HG03064 (cell line): ENCODE measurements around the gene STK38L.
A peak's percentile ranks its signal among the peaks of the same experiment; 100 is the strongest.

Source experiments
- ATAC-seq: cut with Tn5 transposase; IDR thresholded peaks from one replicate; pipeline ENCODE4 v1.9.1; 2021; ENCODE audit warnings: low read depth; ENCODE audit not compliant: unreplicated experiment

STK38L gene

GRCh38 chr12:27305673-27306456, 61.8 kb downstream of the STK38L start:
- ATAC-seq = no peak

- ATAC-seq = no peak
Measured at GRCh38 chr12:27309293-27309994, 65.4 kb downstream of the STK38L start.

- ATAC-seq = no peak
Measured at GRCh38 chr12:27309995-27310315, 65.9 kb downstream of the STK38L start.

GRCh38 chr12:27316947-27317346, 72.9 kb downstream of the STK38L start:
- no peak for ATAC-seq

- no peak for ATAC-seq
Measured at GRCh38 chr12:27319409-27319808, 75.3 kb downstream of the STK38L start.

GRCh38 chr12:27319848-27320247, 75.8 kb downstream of the STK38L start:
- ATAC-seq = no peak

GRCh38 chr12:27324530-27324929, 80.4 kb downstream of the STK38L start:
- ATAC-seq = no peak

- no peak for ATAC-seq
Measured at GRCh38 chr12:27330846-27331245, 86.8 kb downstream of the STK38L start.

GRCh38 chr12:27331291-27331926, 87.3 kb downstream of the STK38L start:
- ATAC-seq = no peak

GRCh38 chr12:27331927-27332324, 87.8 kb downstream of the STK38L start:
- ATAC-seq = no peak

- no peak for ATAC-seq
Measured at GRCh38 chr12:27332407-27332713, 88.3 kb downstream of the STK38L start.

GRCh38 chr12:27332714-27333402, 88.8 kb downstream of the STK38L start, which contains the start of gene BMAL2:
TSS of gene BMAL2 (plus strand) at chr12:27332836. CDS start at chr12:27333073, 237 bp downstream.
- peak; percentile 35 for ATAC-seq

GRCh38 chr12:27333403-27334009, 89.4 kb downstream of the STK38L start:
- ATAC-seq = peak; percentile 22

- ATAC-seq = no peak
Measured at GRCh38 chr12:27334042-27334720, 90.1 kb downstream of the STK38L start.

- no peak for ATAC-seq
Measured at GRCh38 chr12:27334721-27335082, 90.6 kb downstream of the STK38L start.

GRCh38 chr12:27335364-27336281, 91.5 kb downstream of the STK38L start:
- no peak for ATAC-seq

GRCh38 chr12:27336282-27336653, 92.2 kb downstream of the STK38L start:
- ATAC-seq = no peak

- ATAC-seq = no peak
Measured at GRCh38 chr12:27337376-27337775, 93.3 kb downstream of the STK38L start.

GRCh38 chr12:27338473-27338872, 94.4 kb downstream of the STK38L start:
- ATAC-seq = no peak
